Measurements from ENCODE around the gene ORM1.

GRCh38 chr9:114285166-114285867 lies 37.6 kb upstream of the ORM1 start:
- TF ChIP-seq CTCF (IDR thresholded peaks at IDR 0.05), result no peak
- no peak for TF ChIP-seq POLR2A (IDR thresholded peaks at IDR 0.05)
